GM21786 (cell line): ENCODE results near the gene TGFBI.

ENCODE experiments used
- ATAC-seq: cut with Tn5 transposase; IDR thresholded peaks from one replicate; pipeline ENCODE4 v1.9.1; 2021; ENCODE audit not compliant: unreplicated experiment

The TGFBI gene

GRCh38 chr5:136025900-136026299 is 2.9 kb upstream of the TGFBI start:
- no peak for ATAC-seq

GRCh38 chr5:136026636-136027035 is 2.2 kb upstream of the TGFBI start:
- no peak for ATAC-seq

- ATAC-seq = no peak
Measured at GRCh38 chr5:136027311-136027710, 1.5 kb upstream of the TGFBI start.

GRCh38 chr5:136028090-136028489 is 698 bp upstream of the TGFBI start:
- no peak for ATAC-seq

- no peak for ATAC-seq
Measured at GRCh38 chr5:136030252-136030651, 1.5 kb downstream of the TGFBI start.

- no peak for ATAC-seq
Measured at GRCh38 chr5:136030956-136031611, 2.3 kb downstream of the TGFBI start.

- ATAC-seq = no peak
Measured at GRCh38 chr5:136031711-136032110, 2.9 kb downstream of the TGFBI start.

- ATAC-seq = no peak
Measured at GRCh38 chr5:136032564-136032963, 3.8 kb downstream of the TGFBI start.

GRCh38 chr5:136033234-136033633 is 4.4 kb downstream of the TGFBI start:
- no peak for ATAC-seq

- ATAC-seq = no peak
Measured at GRCh38 chr5:136033848-136034247, 5.1 kb downstream of the TGFBI start.

GRCh38 chr5:136034492-136034891 is 5.7 kb downstream of the TGFBI start:
- ATAC-seq = no peak

- ATAC-seq = no peak
Measured at GRCh38 chr5:136034984-136035383, 6.2 kb downstream of the TGFBI start.

- ATAC-seq = no peak
Measured at GRCh38 chr5:136035837-136036236, 7.0 kb downstream of the TGFBI start.

- no peak for ATAC-seq
Measured at GRCh38 chr5:136036293-136036911, 7.6 kb downstream of the TGFBI start.

- peak; percentile 68 for ATAC-seq
Measured at GRCh38 chr5:136037001-136037705, 8.4 kb downstream of the TGFBI start.

- no peak for ATAC-seq
Measured at GRCh38 chr5:136038635-136039034, 9.8 kb downstream of the TGFBI start.

GRCh38 chr5:136039202-136039601 is 10.4 kb downstream of the TGFBI start:
- no peak for ATAC-seq

GRCh38 chr5:136040746-136041415 is 12.1 kb downstream of the TGFBI start:
- ATAC-seq = no peak

- no peak for ATAC-seq
Measured at GRCh38 chr5:136042156-136042555, 13.4 kb downstream of the TGFBI start.

GRCh38 chr5:136042665-136043121 is 13.9 kb downstream of the TGFBI start:
- no peak for ATAC-seq

GRCh38 chr5:136043551-136043950 is 14.8 kb downstream of the TGFBI start:
- ATAC-seq = no peak
